HG03135 (cell line): Measurements from ENCODE around the gene ANKH.

Experiments
- ATAC-seq: cut with Tn5 transposase; IDR thresholded peaks from one replicate; pipeline ENCODE4 v1.9.1; 2021; ENCODE audit warnings: mild to moderate bottlenecking, moderate library complexity; ENCODE audit not compliant: unreplicated experiment

Gene ANKH

GRCh38 chr5:14720236-14720923 lies 151.2 kb downstream of the ANKH start:
- ATAC-seq: no peak

- ATAC-seq: no peak
Observed at GRCh38 chr5:14718778-14719177, 152.8 kb downstream of the ANKH start.

GRCh38 chr5:14716755-14717752 lies 154.5 kb downstream of the ANKH start:
- ATAC-seq: no peak

- no peak for ATAC-seq
Observed at GRCh38 chr5:14715481-14715880, 156.1 kb downstream of the ANKH start.

- ATAC-seq: no peak
Observed at GRCh38 chr5:14714706-14715105, 156.9 kb downstream of the ANKH start.

GRCh38 chr5:14713476-14714390 lies 157.8 kb downstream of the ANKH start:
- no peak for ATAC-seq

GRCh38 chr5:14712666-14713065 lies 158.9 kb downstream of the ANKH start:
- no peak for ATAC-seq

- ATAC-seq: no peak
Observed at GRCh38 chr5:14712131-14712530, 159.4 kb downstream of the ANKH start.

- ATAC-seq: no peak
Observed at GRCh38 chr5:14710313-14710994, 161.1 kb downstream of the ANKH start.

- no peak for ATAC-seq
Observed at GRCh38 chr5:14708551-14708950, 163.0 kb downstream of the ANKH start.

GRCh38 chr5:14707811-14708390 lies 163.7 kb downstream of the ANKH start:
- ATAC-seq: no peak

GRCh38 chr5:14706615-14707021 lies 165.0 kb downstream of the ANKH start:
- no peak for ATAC-seq

GRCh38 chr5:14705556-14705955 lies 166.0 kb downstream of the ANKH start:
- ATAC-seq: no peak

GRCh38 chr5:14702238-14702839 lies 169.2 kb downstream of the ANKH start:
- ATAC-seq: no peak

- no peak for ATAC-seq
Observed at GRCh38 chr5:14701556-14701955, 170.0 kb downstream of the ANKH start.

GRCh38 chr5:14700478-14701436 lies 170.8 kb downstream of the ANKH start:
- no peak for ATAC-seq

GRCh38 chr5:14699807-14700400 lies 171.7 kb downstream of the ANKH start:
- ATAC-seq: no peak

GRCh38 chr5:14699159-14699558 lies 172.4 kb downstream of the ANKH start:
- no peak for ATAC-seq
